Measurements from ENCODE around the gene MEF2B. TPM values are rescaled to one million over a fixed set of nuclear protein-coding genes. Genes with fewer than 3 reads are reported as not detected.

The MEF2B gene
- polyA plus RNA-seq, 1 experiment = 0.38 TPM

GRCh38 chr19:19121371-19121770, 48.7 kb downstream of the MEF2B start:
- Histone ChIP-seq H3K4me3 (ENCODE audit: low read depth, low read length) (no peak overlapping the region), H3K9me3 (ENCODE audit: control insufficient read depth, insufficient read depth, low read length) (no peaks in the 10 kb centered on the region; the same call in 1 of the 2 replicates), H3K27ac (ENCODE audit: low read depth, low read length) (no peak overlapping the region), H3K27me3 (ENCODE audit: control insufficient read depth, insufficient read depth, low read length) (no peaks in the 10 kb centered on the region)
- DNase-seq (ENCODE audit: low read depth, low spot score) = no peak
- POLR2A ChIA-PET = no interaction called here
- TF ChIP-seq CTCF (IDR thresholded peaks at IDR 0.05; ENCODE audit: low read depth, low read length) = no peak
- CTCF ChIA-PET = no interaction called here

DNA sequence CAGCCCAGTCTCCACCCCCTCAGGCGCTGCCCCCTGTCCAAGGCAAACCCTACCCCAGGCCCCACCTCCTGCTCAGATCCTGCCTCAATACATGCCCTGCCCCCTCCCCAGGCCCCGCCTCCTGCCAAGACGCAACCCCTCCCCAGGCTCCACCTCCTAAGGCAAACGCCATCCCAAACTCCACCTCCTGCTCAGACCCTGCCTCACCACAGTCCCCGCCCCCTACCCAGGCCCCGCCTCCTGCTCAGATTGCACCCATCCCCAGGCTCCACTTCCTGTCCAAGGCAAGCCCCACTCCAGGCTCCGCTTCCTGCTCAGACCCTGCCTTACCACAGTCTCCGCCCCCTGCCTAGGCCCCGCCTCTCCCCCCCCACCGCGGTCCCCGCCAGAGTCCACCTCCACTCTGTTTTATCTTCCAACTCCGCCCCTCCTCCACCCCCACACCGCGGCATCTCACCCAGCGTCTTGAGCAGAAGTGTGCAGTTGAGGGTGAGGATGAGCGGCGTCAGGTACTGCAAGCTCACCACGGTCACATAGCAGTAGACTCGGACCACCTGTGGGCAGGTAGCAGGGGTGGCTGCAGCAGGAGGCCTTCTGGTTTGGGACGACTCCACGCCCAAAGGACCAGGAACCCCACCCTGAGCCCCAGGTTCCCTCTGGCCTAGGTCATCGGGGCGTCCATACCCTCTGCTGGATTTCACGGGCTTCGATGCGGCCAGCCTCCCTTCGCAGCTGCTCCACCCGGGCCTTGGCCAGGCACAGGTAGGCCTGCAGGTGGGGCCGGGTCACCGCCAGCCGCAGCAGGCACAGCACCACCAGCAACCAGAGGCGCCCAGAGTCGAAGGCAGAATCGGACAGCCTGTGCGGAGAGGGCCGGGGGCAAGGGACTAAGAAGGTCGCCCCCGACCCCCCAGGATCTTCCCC, 49.5 kb downstream of the MEF2B start:
- POLR2A ChIA-PET = no interaction called here
- TF ChIP-seq CTCF (IDR thresholded peaks at IDR 0.05; ENCODE audit: low read depth, low read length) = no peak
- Histone ChIP-seq H3K9me3 (ENCODE audit: control insufficient read depth, insufficient read depth, low read length) (no peaks in the 10 kb centered on the region; the same call in 1 of the 2 replicates), H3K4me3 (ENCODE audit: low read depth, low read length) (no peak overlapping the region), H3K27me3 (ENCODE audit: control insufficient read depth, insufficient read depth, low read length) (no peaks in the 10 kb centered on the region), H3K27ac (ENCODE audit: low read depth, low read length) (no peak overlapping the region)
- CTCF ChIA-PET = no interaction called here
- peak; percentile 59 for DNase-seq (ENCODE audit: low read depth, low spot score)

DNA sequence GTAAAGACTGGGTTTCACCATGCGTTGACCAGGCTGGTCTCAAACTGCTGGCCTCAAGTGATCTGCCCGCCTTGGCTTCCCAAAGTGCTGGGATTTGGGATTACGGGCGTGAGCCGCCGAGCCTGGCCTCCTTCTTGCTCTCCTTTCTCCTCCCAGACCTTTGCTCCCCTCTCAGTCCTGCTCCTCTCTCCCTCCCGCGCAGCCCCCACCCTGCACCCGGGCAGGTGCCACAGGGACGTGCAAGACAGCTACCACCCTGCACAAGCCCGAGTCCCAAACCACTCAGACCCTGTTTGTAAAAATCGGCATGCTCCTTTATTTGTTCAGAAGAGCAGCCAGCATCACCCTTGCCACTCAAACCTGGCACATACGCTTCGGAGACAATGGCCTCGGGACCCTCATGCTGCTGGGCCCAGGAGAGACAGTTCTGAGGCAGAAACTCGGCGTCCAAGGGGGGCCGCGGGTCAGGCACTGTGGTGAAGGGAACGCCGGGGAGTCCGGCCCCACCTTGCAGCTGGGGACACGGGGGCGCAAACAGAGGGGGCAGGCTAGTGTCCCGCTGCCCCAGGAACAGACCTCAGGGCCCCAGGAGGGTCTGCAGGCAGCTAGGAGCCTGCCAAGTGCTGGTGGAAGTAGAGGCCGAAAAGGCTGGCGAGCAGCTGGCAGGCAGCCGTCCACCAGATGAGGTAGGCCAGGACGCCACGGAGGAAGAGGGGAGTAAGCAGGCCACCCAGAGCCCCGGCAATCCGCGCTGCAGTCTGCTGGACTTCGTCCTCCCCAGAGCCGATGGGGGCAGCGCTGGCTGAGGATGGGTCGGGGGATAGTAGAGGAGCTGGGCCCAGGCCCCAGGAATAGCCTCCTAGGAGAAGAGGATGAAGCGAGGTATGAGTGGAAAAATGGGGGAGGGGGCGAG, 50.5 kb downstream of the MEF2B start:
- H3K27ac ChIP-seq (ENCODE audit: low read depth, low read length) = no peak overlapping the region
- no peaks in the 10 kb centered on the region; the same call in 1 of the 2 replicates for H3K9me3 ChIP-seq (ENCODE audit: control insufficient read depth, insufficient read depth, low read length)
- no peak overlapping the region for H3K4me3 ChIP-seq (ENCODE audit: low read depth, low read length)
- H3K27me3 ChIP-seq (ENCODE audit: control insufficient read depth, insufficient read depth, low read length) = no peaks in the 10 kb centered on the region
- CTCF ChIA-PET = no interaction called here
- DNase-seq (ENCODE audit: low read depth, low spot score) = no peak
- POLR2A ChIA-PET = no interaction called here
- no peak for TF ChIP-seq CTCF (IDR thresholded peaks at IDR 0.05; ENCODE audit: low read depth, low read length)

- CTCF ChIA-PET = interaction anchor here (0.6 to 1.2 kb wide), 5 partner anchors 8 to 88 kb away, joined by 3 to 8 read pairs (median 5); no protein-coding TSS in a partner anchor
- POLR2A ChIA-PET = interaction anchor here (0.7 kb wide), 1 partner anchor 48 kb away, joined by 3 read pairs; no protein-coding TSS in a partner anchor
- H3K27me3 ChIP-seq (ENCODE audit: control insufficient read depth, insufficient read depth, low read length) = no peaks in the 10 kb centered on the region
Observed at GRCh38 chr19:19115954-19116353, 54.1 kb downstream of the MEF2B start.

More at GRCh38 chr19:19115954-19116353, 54.1 kb downstream of the MEF2B start:
- peak; percentile 52 for TF ChIP-seq CTCF (IDR thresholded peaks at IDR 0.05; ENCODE audit: low read depth, low read length)
- Histone ChIP-seq H3K4me3 (ENCODE audit: low read depth, low read length) (no peak overlapping the region), H3K9me3 (ENCODE audit: control insufficient read depth, insufficient read depth, low read length) (no peaks in the 10 kb centered on the region; the same call in 1 of the 2 replicates), H3K27ac (ENCODE audit: low read depth, low read length) (no peak overlapping the region)
- DNase-seq (ENCODE audit: low read depth, low spot score) = no peak
